Heart right ventricle (tissue), 16 donors: ENCODE measurements around the gene PRDM16. TPM values are rescaled to one million over a fixed set of nuclear protein-coding genes. Genes with fewer than 3 reads are reported as not detected.

Source experiments
- ATAC-seq, 8 donors: fragments of 200-7000 bp; cut with Tn5 transposase; one replicate each; pipeline ENCODE4 v1.9.1; 2020; ENCODE audit warnings: mild to moderate bottlenecking in 8 of 8, moderate library complexity in 8 of 8, moderate number of reproducible peaks in 1 of 8
- DNase-seq, 2 donors: peaks; one replicate each; pipeline ENCODE4 v3.0.0-alpha.2; 2020
- H3K27ac ChIP-seq, 10 donors: fragments of 200-600 bp; sonication (generic) in 2 of 10; one replicate each; pipeline versions ENCODE4 v1.5.0 to v1.8.0; 2020 to 2022; ENCODE audit warnings: mild to moderate bottlenecking in 3 of 10
- H3K27me3 ChIP-seq, 7 donors: fragments of 200-600 bp; one replicate each; pipeline ENCODE4 v1.8.0; 2021 to 2022; ENCODE audit warnings: mild to moderate bottlenecking in 2 of 7
- H3K36me3 ChIP-seq, 9 donors: fragments of 200-600 bp; sonication (generic) in 1 of 9; one replicate each; pipeline versions ENCODE4 v1.5.0 to v1.8.0; 2020 to 2022; ENCODE audit warnings: mild to moderate bottlenecking in 2 of 9
- H3K4me1 ChIP-seq, 9 donors: fragments of 200-600 bp; sonication (generic) in 1 of 9; one replicate each; pipeline versions ENCODE4 v1.5.0 to v1.8.0; 2020 to 2022; ENCODE audit warnings: mild to moderate bottlenecking in 4 of 9
- H3K4me3 ChIP-seq, 10 donors: fragments of 200-600 bp; sonication (generic) in 2 of 10; one replicate each; pipeline versions ENCODE4 v1.5.0 to v1.8.0; 2020 to 2022; ENCODE audit warnings: mild to moderate bottlenecking in 7 of 10, moderate library complexity in 2 of 10
- H3K9me3 ChIP-seq, 11 donors: fragments of 200-600 bp in 10 of 11; sonication (generic) in 2 of 11; one replicate each; pipeline versions ENCODE4 v1.5.0 to v1.8.0; 2013 to 2022; ENCODE audit warnings: mild to moderate bottlenecking in 2 of 11, control low read depth in 1 of 11, moderate library complexity in 1 of 11
- CTCF ChIP-seq, 9 donors: fragments of 200-600 bp; sonication (generic) in 2 of 9; IDR thresholded peaks; one replicate each; pipeline versions ENCODE4 v1.5.0 to v1.8.0; 2021 to 2022; ENCODE audit warnings: antibody characterized with exemption in 9 of 9, mild to moderate bottlenecking in 5 of 9, moderate library complexity in 1 of 9
- WGBS, 2 donors: extraction: QIAGEN DNeasy Blood & Tissue Kit; methylation state at CpG; one replicate each; pipeline ENCODE4 v1.1.7; 2013; ENCODE audit warnings: inconsistent platforms in 1 of 2; 5-methylcytosine and 5-hydroxymethylcytosine counted together
- intact Hi-C, 10 donors: fragments of 100-400 bp; cut with DNase I; formaldehyde crosslinking; loops; one replicate each; pipeline versions ENCODE4 v1.11.1 to v1.14.2; 2022
- polyA plus RNA-seq, 2 donors: library from polyadenylated mRNA; stranded (reverse); fragments of 200-250 nt; gene quantifications; one replicate each; pipeline ENCODE4 v1.2.3, GENCODE V29; 2013
- total RNA-seq, 10 donors: library from RNA; stranded (reverse); fragmentation: NEBNext Ultra II Directional in 3 of 10; extraction: Animal tissue kit (Norgen Biotek cat#: 25700) in 3 of 10; gene quantifications; one replicate each; pipeline versions ENCODE4 v1.2.1 to v1.2.4, GENCODE V29; 2021 to 2023
- donor health status: Arrhythmogenic right ventricular cardiomyopathy.
- donor health status: ischemic (EF 13 %, LVEDD 7.1; RV severe dilation, severe dysfunction).
- donor health status: healthy with polysubstance abuse.
- donor health status: DM: no; HTN: yes; CAD: no.
- donor health status: DM: no; HTN: no; CAD: no.
- donor health status: ischemic (EF 25% LVEDD 6.9; RV normal size, moderate dysfunction).
- donor health status: ischemic (EF 25% LVEDD 5.7; RV mildly dilated, moderate dysfunction).
- donor health status: healthy.
- donor health status: DM: yes; HTN: yes; CAD: no.
- donor health status: Ischemic cardiomyopathy.
- donor health status: ischemic (EF 35%, LVEDD 5.7; RV mildly dilated, moderate dysfunction).
- donor health status: nonischemic (EF 11% LVEDD 7.7; RV severe dilation, severe dysfunction).
- donor health status: DM: yes; HTN: yes; CAD: no.
- donor health status: PGD.
- donor health status: ischemic (EF 29% LVEDD 5.4; RV normal size, mild dysfunction).
- donor health status: nonischemic (EF 23%, LVEDD 6.1; RV moderate dilation, normal function).

Gene PRDM16
- total and polyA plus RNA-seq, 12 donors: 4.1 to 25.9 (median 14.8) TPM

DNA sequence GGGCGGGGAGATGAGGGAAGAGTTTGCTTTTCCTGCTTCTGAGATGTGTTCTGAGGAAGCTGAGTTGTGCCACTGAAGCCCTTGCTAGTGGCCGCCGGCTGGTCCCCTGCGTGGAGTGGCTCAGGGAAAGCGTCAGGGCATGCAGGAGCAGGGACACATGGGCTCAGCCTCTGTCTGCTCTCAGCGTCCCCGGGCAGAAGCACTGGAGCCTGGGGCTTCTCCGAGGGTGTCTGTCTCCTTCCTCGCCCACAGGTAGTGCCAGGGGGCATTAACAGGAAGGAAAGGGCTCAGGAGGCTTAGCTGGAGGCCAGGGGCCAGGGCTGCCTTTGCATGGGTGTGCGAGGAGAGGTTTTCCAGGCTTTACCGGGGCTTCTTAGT lies 7.3 kb downstream of the PRDM16 start:
- peak in 1 of 2 donors; percentile 15 for DNase-seq
- Histone ChIP-seq H3K36me3 (no peaks in the 10 kb centered on the region), H3K4me1 (peaks cover 2 to 85% (median 45%) of the 10 kb centered on the region in 9 donors), H3K27ac (peak overlapping the region in 2 of 10 donors; percentile 11 to 23), H3K9me3 (no peaks in the 10 kb centered on the region), H3K4me3 (no peak overlapping the region), H3K27me3 (peaks cover 0 to 79% (median 38%) of the 10 kb centered on the region in 7 donors)
- no peak for ATAC-seq
- WGBS, 2 donors: 59 to 60% methylated on average over 11 of the region's 11 CpGs
- intact Hi-C loops: loop anchor here in 6 of 10 donors (5.0 to 10.0 kb wide), 6 partner anchors 48 to 974 kb away; no protein-coding TSS in a partner anchor
- TF ChIP-seq CTCF (IDR thresholded peaks at IDR 0.05): no peak

DNA sequence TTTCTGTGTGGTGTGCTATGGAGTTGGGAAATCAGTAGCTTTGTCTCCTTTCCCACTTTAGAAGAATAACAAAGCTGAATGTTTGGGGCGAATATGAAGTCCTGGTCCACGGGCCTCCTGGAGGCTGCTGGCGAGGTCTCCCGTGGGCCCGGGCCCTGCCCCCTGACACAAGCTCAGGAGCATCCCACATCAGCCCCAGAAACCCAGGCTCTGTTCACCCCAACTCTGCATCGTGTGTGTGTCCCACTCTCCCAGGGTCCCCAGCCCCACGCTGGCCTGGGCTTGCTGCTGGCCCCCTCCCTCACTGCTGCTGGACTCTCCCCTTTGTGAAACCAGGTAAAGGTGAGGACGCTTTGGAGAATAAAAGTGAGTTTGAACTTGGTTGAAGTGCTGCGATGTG lies 8.1 kb downstream of the PRDM16 start:
- Histone ChIP-seq H3K4me1 (peaks cover 2 to 82% (median 45%) of the 10 kb centered on the region in 9 donors), H3K27ac (peak overlapping the region in 1 of 10 donors; percentile 23), H3K4me3 (no peak overlapping the region), H3K27me3 (peaks cover 0 to 72% (median 31%) of the 10 kb centered on the region in 7 donors), H3K36me3 (no peaks in the 10 kb centered on the region), H3K9me3 (no peaks in the 10 kb centered on the region)
- intact Hi-C loops: loop anchor here in 6 of 10 donors (5.0 to 10.0 kb wide), 6 partner anchors 48 to 975 kb away; no protein-coding TSS in a partner anchor
- ATAC-seq (no peak), DNase-seq (no peak)
- WGBS, 2 donors: 77 to 85% methylated on average over 9 of the region's 9 CpGs
- TF ChIP-seq CTCF (IDR thresholded peaks at IDR 0.05): no peak

- intact Hi-C loops: loop anchor here in 6 of 10 donors (5.0 to 10.0 kb wide), 6 partner anchors 47 to 975 kb away; no protein-coding TSS in a partner anchor
- no peaks in the 10 kb centered on the region for H3K9me3 ChIP-seq
- DNase-seq (no peak), ATAC-seq (no peak)
- H3K4me1 ChIP-seq: peaks cover 2 to 82% (median 50%) of the 10 kb centered on the region in 9 donors
- H3K27me3 ChIP-seq: peaks cover 0 to 67% (median 26%) of the 10 kb centered on the region in 7 donors
- H3K36me3 ChIP-seq: no peaks in the 10 kb centered on the region
- no peak overlapping the region for H3K27ac ChIP-seq
- WGBS, 2 donors: 75 to 77% methylated on average over 4 of the region's 4 CpGs
- H3K4me3 ChIP-seq: no peak overlapping the region
- no peak for TF ChIP-seq CTCF (IDR thresholded peaks at IDR 0.05)
Observed at GRCh38 chr1:3077561-3077960, 8.6 kb downstream of the PRDM16 start.

- DNase-seq: no peak
- no peaks in the 10 kb centered on the region for H3K36me3 ChIP-seq
- peak in 5 of 8 donors; percentile 18 to 41 (median 38) for ATAC-seq
- H3K27ac ChIP-seq: peak overlapping the region in 9 of 10 donors; percentile 6 to 72 (median 63)
- intact Hi-C loops: loop anchor here in 6 of 10 donors (5.0 to 10.0 kb wide), 6 partner anchors 46 to 976 kb away; no protein-coding TSS in a partner anchor
- no peaks in the 10 kb centered on the region for H3K9me3 ChIP-seq
- no peak overlapping the region for H3K4me3 ChIP-seq
- peaks cover 2 to 81% (median 53%) of the 10 kb centered on the region in 9 donors for H3K4me1 ChIP-seq
- H3K27me3 ChIP-seq: peaks cover 0 to 58% (median 19%) of the 10 kb centered on the region in 7 donors
- 38 to 39% methylated on average over 15 of the region's 15 CpGs for WGBS, 2 donors
- no peak for TF ChIP-seq CTCF (IDR thresholded peaks at IDR 0.05)
Observed at GRCh38 chr1:3078430-3078861, 9.4 kb downstream of the PRDM16 start.
